IMR-90 (cell line): ENCODE results near the gene CLASP1. TPM values are rescaled to one million over a fixed set of nuclear protein-coding genes. Genes with fewer than 3 reads are reported as not detected.

ENCODE experiments used
- ATAC-seq: fragments of 200-7000 bp; cut with Tn5 transposase; 2 replicates; pipeline ENCODE4 v1.9.1; 2020; ENCODE audit warnings: low read depth, mild to moderate bottlenecking, moderate library complexity
- BruUV-seq: library from RNA; stranded (reverse); fragments of 400-500 nt; replicated peaks from 2 replicates; lab custom pipeline; 2021; lab: Mats Ljungman, UMichigan
- CTCF ChIA-PET: fragments of 300-600 bp; formaldehyde crosslinking; extraction: SDS; loops from one replicate; lab custom pipeline; 2021; ENCODE audit warnings: antibody characterized with exemption; lab: Yijun Ruan, JAX
- POLR2A ChIA-PET: fragments of 300-600 bp; sonication (Branson Sonifier 250); formaldehyde crosslinking; loops from one replicate; lab custom pipeline; 2022; ENCODE audit warnings: antibody characterized with exemption; ENCODE audit not compliant: unreplicated experiment; lab: Charles Lee
- DNase-seq: peaks from one replicate; pipeline ENCODE4 v3.0.0; 2013
- H2AFZ ChIP-seq: replicated peaks from 2 replicates; pipeline ENCODE3; 2013; ENCODE audit warnings: low read length, mild to moderate bottlenecking; ENCODE audit not compliant: poor library complexity
- H2AK5ac ChIP-seq: 2 replicates; pipeline ENCODE4 v1.6.1; 2013; ENCODE audit warnings: low read depth, low read length, inconsistent platforms
- H2AK9ac ChIP-seq: replicated peaks from 2 replicates; pipeline ENCODE3; 2013; ENCODE audit warnings: mild to moderate bottlenecking, low read depth, low read length, moderate library complexity; ENCODE audit not compliant: poor library complexity
- H2BK120ac ChIP-seq: 2 replicates; pipeline ENCODE4 v1.6.1; 2013; ENCODE audit warnings: low read depth, low read length, inconsistent platforms
- H2BK15ac ChIP-seq: 3 replicates; pipeline ENCODE4 v1.6.1; 2013; ENCODE audit warnings: low read depth, low read length, inconsistent platforms
- H2BK20ac ChIP-seq: 2 replicates; pipeline ENCODE4 v1.6.1; 2013; ENCODE audit warnings: low read depth, mild to moderate bottlenecking, inconsistent platforms, low read length, moderate library complexity
- H2BK5ac ChIP-seq: 2 replicates; pipeline ENCODE4 v1.6.1; 2013; ENCODE audit warnings: mild to moderate bottlenecking, low read depth, low read length, inconsistent platforms; ENCODE audit not compliant: poor library complexity, severe bottlenecking
- H3K14ac ChIP-seq: replicated peaks from 2 replicates; pipeline ENCODE4 v1.6.1; 2013; ENCODE audit warnings: low read depth, low read length, inconsistent platforms
- H3K18ac ChIP-seq: 2 replicates; pipeline ENCODE4 v1.6.1; 2013; ENCODE audit warnings: low read depth, low read length, control low read depth
- H3K23ac ChIP-seq: 2 replicates; pipeline ENCODE4 v1.6.1; 2013; ENCODE audit warnings: low read depth, low read length, inconsistent platforms
- H3K27ac ChIP-seq: 2 replicates; pipeline ENCODE4 v1.5.1; 2013; ENCODE audit warnings: mild to moderate bottlenecking, control low read depth, low read length; ENCODE audit not compliant: insufficient read depth
- H3K27me3 ChIP-seq: 2 replicates; pipeline ENCODE4 v1.6.1; 2013; ENCODE audit warnings: low read length; ENCODE audit not compliant: control insufficient read depth, insufficient read depth
- H3K36me3 ChIP-seq: 2 replicates; pipeline ENCODE4 v1.6.1; 2013; ENCODE audit warnings: low read length, mixed read lengths; ENCODE audit not compliant: control insufficient read depth, insufficient read depth
- H3K4ac ChIP-seq: 2 replicates; pipeline ENCODE4 v1.6.1; 2013; ENCODE audit warnings: low read depth, low read length, inconsistent platforms
- H3K4me1 ChIP-seq: 2 replicates; pipeline ENCODE4 v1.6.1; 2013; ENCODE audit warnings: low read length, mixed read lengths; ENCODE audit not compliant: control insufficient read depth, insufficient read depth
- H3K4me2 ChIP-seq: 2 replicates; pipeline ENCODE4 v1.6.1; 2013; ENCODE audit warnings: low read depth, mild to moderate bottlenecking, control low read depth, low read length, moderate library complexity
- H3K4me3 ChIP-seq: 2 replicates; pipeline ENCODE4 v1.5.1; 2013; ENCODE audit warnings: low read depth, mild to moderate bottlenecking, control low read depth, low read length, moderate library complexity; ENCODE audit not compliant: insufficient read depth
- H3K56ac ChIP-seq: 2 replicates; pipeline ENCODE4 v1.6.1; 2013; ENCODE audit warnings: low read length, inconsistent platforms; ENCODE audit not compliant: insufficient read depth; ENCODE audit errors: extremely low read depth
- H3K79me1 ChIP-seq, 2 experiments: 2 replicates each; pipeline ENCODE4 v1.6.1; 2013; ENCODE audit warnings: low read length in 2 of 2, inconsistent platforms in 1 of 2, low read depth in 1 of 2
- H3K9ac ChIP-seq: 2 replicates; pipeline ENCODE4 v1.6.1; 2013; ENCODE audit warnings: low read depth, low read length, control low read depth
- H3K9me1 ChIP-seq: 2 replicates; pipeline ENCODE4 v1.6.1; 2013; ENCODE audit warnings: low read length, inconsistent platforms; ENCODE audit not compliant: insufficient read depth
- H3K9me3 ChIP-seq: 2 replicates; pipeline ENCODE4 v1.6.1; 2013; ENCODE audit warnings: low read length; ENCODE audit not compliant: control insufficient read depth, insufficient read depth
- H4K20me1 ChIP-seq: 2 replicates; pipeline ENCODE4 v1.6.1; 2013; ENCODE audit warnings: low read length, inconsistent platforms; ENCODE audit not compliant: insufficient read depth
- H4K5ac ChIP-seq: 2 replicates; pipeline ENCODE4 v1.6.1; 2013; ENCODE audit warnings: mild to moderate bottlenecking, low read depth, low read length, control low read depth
- H4K8ac ChIP-seq, 2 experiments: 2 replicates each; pipeline ENCODE4 v1.6.1; 2013; ENCODE audit warnings: low read depth in 2 of 2, low read length in 2 of 2, control low read depth in 1 of 2, inconsistent platforms in 1 of 2
- H4K91ac ChIP-seq: 2 replicates; pipeline ENCODE4 v1.6.1; 2013; ENCODE audit warnings: low read depth, low read length, inconsistent platforms; ENCODE audit not compliant: insufficient read depth
- BHLHE40 ChIP-seq: fragments of 150-350 bp; IDR thresholded peaks from 2 replicates; pipeline ENCODE4 v1.6.1; 2016; ENCODE audit warnings: mild to moderate bottlenecking, low read depth, low read length
- CEBPB ChIP-seq: IDR thresholded peaks from 2 replicates; pipeline ENCODE4 v1.6.1; 2012; ENCODE audit warnings: low read depth, low read length, improper control_type of control experiment
- CHD1 ChIP-seq: IDR thresholded peaks from 2 replicates; pipeline ENCODE4 v1.6.1; 2012; ENCODE audit warnings: low read depth, low read length, improper control_type of control experiment
- CTCF ChIP-seq: conservative IDR thresholded peaks from 2 replicates; pipeline ENCODE4 v1.5.1; 2012; ENCODE audit warnings: mild to moderate bottlenecking, low read depth, low read length, improper control_type of control experiment
- ELK1 ChIP-seq: fragments of 150-350 bp; IDR thresholded peaks from 2 replicates; pipeline ENCODE4 v1.6.1; 2016; ENCODE audit warnings: low read depth, mild to moderate bottlenecking, low read length, moderate library complexity, borderline replicate concordance
- FOS ChIP-seq: fragments of 150-350 bp; IDR thresholded peaks from 2 replicates; pipeline ENCODE4 v1.6.1; 2016; ENCODE audit warnings: low read depth, low read length
- MAFK ChIP-seq: IDR thresholded peaks from 2 replicates; pipeline ENCODE4 v1.6.1; 2012; ENCODE audit warnings: low read depth, low read length, improper control_type of control experiment
- MAZ ChIP-seq: IDR thresholded peaks from 2 replicates; pipeline ENCODE4 v1.6.1; 2012; ENCODE audit warnings: low read depth, mild to moderate bottlenecking, low read length, improper control_type of control experiment, moderate library complexity, borderline replicate concordance
- MXI1 ChIP-seq: IDR thresholded peaks from 2 replicates; pipeline ENCODE4 v1.6.1; 2012; ENCODE audit warnings: low read depth, mild to moderate bottlenecking, low read length, moderate library complexity, borderline replicate concordance
- NFE2L2 ChIP-seq: fragments of 150-350 bp; IDR thresholded peaks from 2 replicates; pipeline ENCODE4 v1.6.1; 2016; ENCODE audit warnings: low read depth, mild to moderate bottlenecking, low read length
- POLR2A ChIP-seq: IDR thresholded peaks from 2 replicates; pipeline ENCODE4 v1.6.1; 2012; ENCODE audit warnings: mild to moderate bottlenecking, low read depth, low read length
- RAD21 ChIP-seq: IDR thresholded peaks from 2 replicates; pipeline ENCODE4 v1.6.1; 2012; ENCODE audit warnings: low read length, improper control_type of control experiment
- RCOR1 ChIP-seq: IDR thresholded peaks from 2 replicates; pipeline ENCODE4 v1.6.1; 2012; ENCODE audit warnings: mild to moderate bottlenecking, low read length, improper control_type of control experiment; ENCODE audit not compliant: insufficient replicate concordance
- RFX5 ChIP-seq: IDR thresholded peaks from 2 replicates; pipeline ENCODE4 v1.8.0; 2012; ENCODE audit warnings: low read depth, mild to moderate bottlenecking, low read length, moderate library complexity
- SMC3 ChIP-seq: fragments of 150-350 bp; IDR thresholded peaks from 2 replicates; pipeline ENCODE4 v1.6.1; 2016; ENCODE audit warnings: low read depth, mild to moderate bottlenecking, antibody characterized with exemption, low read length, moderate library complexity
- USF2 ChIP-seq: fragments of 150-350 bp; IDR thresholded peaks from 2 replicates; pipeline ENCODE4 v1.6.1; 2017; ENCODE audit warnings: mild to moderate bottlenecking, antibody characterized with exemption, low read length, low read depth
- whole genome bisulfite sequencing, 2 experiments: methylation state at CpG; one replicate each; pipeline versions ENCODE4 v1.1.5 to v1.1.7; 2013; ENCODE audit warnings: missing lambda C conversion rate in 2 of 2; ENCODE audit not compliant: insufficient read length in 1 of 2; ENCODE audit errors: extremely low coverage in 2 of 2; 5-methylcytosine and 5-hydroxymethylcytosine counted together
- dilution Hi-C: fragments of 300-500 bp; cut with HindIII; formaldehyde crosslinking; loops from one replicate; pipeline ENCODE4 v1.14.3; 2018; ENCODE audit warnings: low sequenced_read_pairs; ENCODE audit not compliant: unreplicated experiment
- in situ Hi-C: fragments of 300-500 bp; cut with MboI; formaldehyde crosslinking; loops from 3 replicates; pipeline ENCODE4 v1.14.3; 2019; ENCODE audit warnings: low sequenced_read_pairs, inconsistent platforms, mixed read lengths
- intact Hi-C: fragments of 100-400 bp; cut with micrococcal nuclease; formaldehyde crosslinking; loops from 2 replicates; pipeline ENCODE4 v1.10.0; 2022
- polyA plus RNA-seq, 3 experiments: library from polyadenylated mRNA; depleted of rRNA; stranded (reverse); fragments of >200 nt; gene quantifications; 2 replicates each; pipeline ENCODE4 v1.2.3, GENCODE V29; 2012; ENCODE audit warnings: low replicate concordance in 1 of 3
- total RNA-seq: library from RNA; depleted of rRNA; stranded (reverse); fragments of >200 nt; gene quantifications from 2 replicates; pipeline ENCODE4 v1.2.3, GENCODE V29; 2012

Gene CLASP1
- total and polyA plus RNA-seq, 2 of the 4 experiments (the other 2 are of a cell fraction) = 12.3 to 33.7 TPM

- no TSS peak for BruUV-seq
Observed at GRCh38 chr2:121690095-121690494, 40.8 kb upstream of the CLASP1 start.

More at GRCh38 chr2:121690095-121690494, 40.8 kb upstream of the CLASP1 start:
- H2BK15ac ChIP-seq = no peak overlapping the region
- H3K9me3 ChIP-seq = no peaks in the 10 kb centered on the region
- 97% methylated on average over 3 of the region's 6 CpGs; no CpG with 5 or more reads in 1 of the 2 experiments for WGBS, 2 experiments
- H3K27me3 ChIP-seq = peaks cover 2% of the 10 kb centered on the region
- in situ Hi-C loops = no loop called here
- no peak overlapping the region for H2BK5ac ChIP-seq
- H4K20me1 ChIP-seq = no peaks in the 10 kb centered on the region; the same call in 1 of the 2 replicates
- ATAC-seq (no peak; the same call in 1 of the 2 replicates), DNase-seq (no peak)
- H3K4me1 ChIP-seq = no peaks in the 10 kb centered on the region; the same call in 1 of the 2 replicates
- peak overlapping the region; percentile 32 for H2AFZ ChIP-seq
- no peak overlapping the region for H3K4me3 ChIP-seq
- H4K5ac ChIP-seq = no peak overlapping the region
- H3K23ac ChIP-seq = no peak overlapping the region
- no peak overlapping the region for H3K4ac ChIP-seq
- no peak overlapping the region for H3K56ac ChIP-seq
- H3K9me1 ChIP-seq = peaks cover 4% of the 10 kb centered on the region; the same call in 1 of the 2 replicates
- TF ChIP-seq CTCF (no peak), FOS (no peak), NFE2L2 (no peak), RCOR1 (no peak), USF2 (no peak), CHD1 (no peak), BHLHE40 (no peak), MAZ (no peak), SMC3 (no peak), MAFK (no peak), MXI1 (no peak), POLR2A (no peak), RFX5 (no peak), RAD21 (no peak), ELK1 (no peak), CEBPB (no peak)
- no peaks in the 10 kb centered on the region for H3K36me3 ChIP-seq
- no peak overlapping the region for H2BK120ac ChIP-seq
- ChIA-PET CTCF (interaction anchor here (0.7 kb wide), 1 partner anchor 187 kb away, joined by 3 read pairs; no protein-coding TSS in a partner anchor), POLR2A (no interaction called here)
- H2AK5ac ChIP-seq = no peak overlapping the region
- no peak overlapping the region for H4K91ac ChIP-seq
- intact Hi-C loops = no loop called here
- no peak overlapping the region for H3K4me2 ChIP-seq
- no peak overlapping the region for H2BK20ac ChIP-seq
- H3K18ac ChIP-seq = no peak overlapping the region
- H4K8ac ChIP-seq = no peak overlapping the region
- H2AK9ac ChIP-seq = no peak overlapping the region
- no peak overlapping the region for H3K27ac ChIP-seq
- no peak overlapping the region for H3K9ac ChIP-seq
- no peak overlapping the region for H3K14ac ChIP-seq
- dilution Hi-C loops = no loop called here
- H3K79me1 ChIP-seq = no peaks in the 10 kb centered on the region
